Activated gamma-delta T cell treated with Interleukin-2 at 50 U/mL for 16 hours (primary cell): ENCODE data around the gene FMNL1.
"Not testable (repeated sequence)": the region's sequence is repeated elsewhere in the genome, so short reads cannot be mapped to it uniquely, and the experiment has no call there.

Experiments
- DNase-seq: peaks from one replicate; pipeline ENCODE4 v3.0.0-alpha.2; 2020

The FMNL1 gene

GRCh38 chr17:45221081-45222013 lies at the start of gene FMNL1:
Gene FMNL1, plus strand, starts transcription at chr17:45221885. Its CDS starts 240 bp downstream, at chr17:45222125.
- peak; percentile 70 for DNase-seq

GRCh38 chr17:45172232-45172540 lies 49.5 kb upstream of the FMNL1 start:
- DNase-seq = no peak

- peak; percentile 54 for DNase-seq
Observed at GRCh38 chr17:45172541-45173286, 49.0 kb upstream of the FMNL1 start.

DNA sequence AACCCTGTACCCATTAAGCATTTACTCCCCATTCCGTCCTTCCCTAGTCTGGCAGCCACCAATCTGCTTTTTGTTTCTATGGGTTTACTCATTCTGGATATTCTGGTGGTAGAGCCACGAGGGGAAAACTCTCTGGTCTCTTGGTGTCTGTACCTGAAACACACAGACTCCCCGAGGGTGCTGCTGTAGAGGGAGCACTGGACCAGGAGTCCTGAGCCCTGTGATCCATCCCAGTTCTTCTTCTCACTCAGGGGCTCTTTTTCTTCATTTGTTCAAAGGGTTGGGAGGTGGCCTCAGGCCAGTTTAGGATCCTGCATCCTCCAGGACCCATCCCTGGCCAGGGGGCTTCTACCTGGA lies 45.9 kb upstream of the FMNL1 start:
- DNase-seq = no peak

GRCh38 chr17:45177563-45177962 lies 44.1 kb upstream of the FMNL1 start:
- no peak for DNase-seq

- DNase-seq = no peak
Observed at GRCh38 chr17:45184144-45184543, 37.5 kb upstream of the FMNL1 start.

- no peak for DNase-seq
Observed at GRCh38 chr17:45186801-45187354, 34.8 kb upstream of the FMNL1 start.

- no peak for DNase-seq
Observed at GRCh38 chr17:45189009-45189408, 32.7 kb upstream of the FMNL1 start.

DNA sequence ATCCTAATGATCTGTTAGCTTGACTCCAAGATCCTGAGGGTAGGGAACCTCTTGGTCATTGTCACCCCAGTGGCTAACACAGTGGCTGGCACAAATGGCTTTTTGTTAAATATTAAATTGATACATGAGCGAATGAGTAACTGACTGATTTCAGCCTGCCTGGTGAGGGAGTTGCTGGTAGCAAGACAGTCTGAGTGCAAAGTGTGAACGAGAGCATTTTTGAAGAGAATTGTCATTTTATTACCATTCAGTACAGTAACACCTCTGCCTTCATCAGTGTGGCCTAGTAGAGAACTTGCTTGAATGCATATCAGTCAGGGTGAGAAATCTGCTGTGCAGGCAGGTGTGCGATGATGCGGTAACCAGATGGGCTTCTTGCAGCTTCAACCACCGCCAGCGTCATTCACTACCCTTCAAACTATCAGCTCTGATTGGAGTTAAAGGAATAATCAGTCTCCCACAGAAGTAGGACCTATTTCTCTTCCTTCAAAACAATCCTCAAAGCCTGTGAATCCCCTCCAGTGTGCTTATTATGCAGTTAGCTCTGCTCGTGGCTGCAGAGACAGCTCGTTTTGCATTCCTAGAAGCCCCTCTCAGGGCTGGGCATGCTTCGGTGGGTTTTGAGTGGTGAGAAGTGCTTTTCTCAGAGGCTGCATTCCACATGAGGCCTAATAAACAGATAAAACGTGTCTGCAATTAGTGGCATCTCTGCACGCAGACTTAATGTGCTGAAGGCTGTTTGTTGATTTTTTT lies 31.0 kb upstream of the FMNL1 start:
- no peak for DNase-seq

DNA sequence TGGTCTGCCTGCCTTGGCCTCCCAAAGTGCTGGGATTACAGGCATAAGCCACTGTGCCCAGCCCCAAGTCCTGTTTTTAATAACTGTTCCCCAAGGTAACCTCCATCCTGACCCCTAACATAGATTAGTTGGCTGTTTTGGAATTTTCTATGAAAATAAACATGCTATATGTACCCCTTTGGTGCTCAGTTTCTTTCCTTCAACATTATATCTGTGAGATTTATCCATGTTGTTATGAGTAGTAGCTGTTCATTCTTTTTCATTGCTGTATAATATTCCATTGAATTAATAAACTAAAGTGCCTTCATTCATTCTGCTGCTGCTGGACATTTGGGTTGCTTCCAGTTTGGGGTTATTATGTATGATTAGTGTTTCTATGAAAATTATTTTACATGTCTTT lies 26.3 kb upstream of the FMNL1 start:
- no peak for DNase-seq

DNA sequence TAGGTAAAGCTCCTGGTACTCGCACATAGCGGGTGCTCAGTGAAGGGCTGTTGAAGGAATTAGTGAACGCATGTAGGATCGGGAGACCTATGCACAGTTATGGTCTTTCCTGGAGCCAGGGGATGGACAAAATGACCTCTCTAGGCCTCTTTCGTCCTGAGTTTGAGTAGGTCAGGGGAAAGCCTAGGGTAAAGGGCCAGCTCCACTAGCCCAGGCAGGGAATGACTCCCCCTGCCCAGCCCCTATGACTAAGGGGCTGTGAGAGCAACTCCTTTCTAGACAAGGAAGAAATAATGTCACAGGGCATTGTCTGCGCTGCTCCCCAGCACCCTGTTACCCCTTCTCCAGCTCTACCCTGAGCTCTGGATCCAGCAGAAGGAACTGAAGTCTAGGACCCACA lies 24.6 kb upstream of the FMNL1 start:
- no peak for DNase-seq

GRCh38 chr17:45197555-45198334 lies 23.9 kb upstream of the FMNL1 start:
- DNase-seq = peak; percentile 89

DNA sequence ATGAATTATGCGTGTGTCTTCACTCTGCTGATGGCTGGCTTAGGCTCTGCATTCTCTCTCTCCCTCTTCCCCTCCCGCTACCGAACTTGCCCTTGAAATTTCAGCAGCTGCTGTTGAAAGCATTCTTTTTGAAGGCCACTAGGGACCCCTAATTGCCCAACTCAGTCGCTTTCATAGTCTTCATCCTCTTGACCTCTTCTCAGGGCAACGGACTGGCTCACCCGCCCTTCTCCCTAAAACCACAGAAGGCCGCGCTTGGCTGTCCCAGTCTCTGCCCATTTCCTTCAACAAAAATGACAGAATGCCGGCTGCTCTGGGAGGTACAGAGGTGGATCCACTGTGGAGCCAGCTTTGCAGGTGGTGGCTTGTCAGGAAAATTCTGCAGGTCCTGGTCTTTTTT lies 21.0 kb upstream of the FMNL1 start:
- no peak for DNase-seq

DNA sequence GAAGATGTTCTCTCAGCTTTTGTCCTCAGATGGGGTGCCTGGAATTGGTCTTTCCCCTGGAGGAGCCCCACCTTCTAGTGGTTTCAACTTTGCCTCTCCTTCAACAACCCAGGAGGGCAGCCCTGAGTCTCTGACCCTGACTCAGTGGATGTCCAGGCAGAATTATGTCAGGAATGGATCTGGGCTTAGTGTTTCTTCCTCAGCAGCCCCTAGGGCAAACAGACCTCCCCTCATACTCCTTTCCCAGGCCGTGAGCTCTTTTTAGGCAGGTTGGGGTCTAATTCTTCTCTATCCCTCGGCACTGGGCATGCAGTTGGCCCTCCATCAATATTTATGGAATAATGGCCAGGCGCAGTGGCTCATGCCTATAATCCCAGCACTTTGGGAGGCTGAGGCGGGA lies 20.2 kb upstream of the FMNL1 start:
- no peak for DNase-seq

DNA sequence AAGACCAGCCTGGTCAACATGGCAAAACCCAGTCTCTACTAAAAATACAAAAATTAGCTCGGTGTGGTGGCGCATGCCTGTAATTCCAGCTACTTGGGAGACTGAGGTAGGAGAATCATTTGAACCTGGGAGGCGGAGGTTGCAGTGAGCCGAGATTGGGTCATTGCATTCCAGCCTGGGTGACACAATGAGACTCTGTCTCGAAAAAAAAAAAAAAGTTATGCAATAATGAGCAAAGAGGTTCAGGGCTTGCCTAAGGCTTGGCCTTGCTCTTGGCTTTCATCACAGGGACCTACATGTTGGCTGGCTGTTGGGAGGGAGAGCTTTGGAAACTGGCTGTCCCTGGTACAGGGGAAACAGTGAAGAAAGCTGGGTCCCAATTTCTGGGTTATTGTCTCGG lies 19.8 kb upstream of the FMNL1 start:
- DNase-seq = not testable (repeated sequence)

- DNase-seq = peak; percentile 90
Observed at GRCh38 chr17:45218895-45219661, 2.6 kb upstream of the FMNL1 start.

- no peak for DNase-seq
Observed at GRCh38 chr17:45220079-45220478, 1.6 kb upstream of the FMNL1 start.

GRCh38 chr17:45222014-45222288 lies 266 bp downstream of the FMNL1 start:
- DNase-seq = no peak

DNA sequence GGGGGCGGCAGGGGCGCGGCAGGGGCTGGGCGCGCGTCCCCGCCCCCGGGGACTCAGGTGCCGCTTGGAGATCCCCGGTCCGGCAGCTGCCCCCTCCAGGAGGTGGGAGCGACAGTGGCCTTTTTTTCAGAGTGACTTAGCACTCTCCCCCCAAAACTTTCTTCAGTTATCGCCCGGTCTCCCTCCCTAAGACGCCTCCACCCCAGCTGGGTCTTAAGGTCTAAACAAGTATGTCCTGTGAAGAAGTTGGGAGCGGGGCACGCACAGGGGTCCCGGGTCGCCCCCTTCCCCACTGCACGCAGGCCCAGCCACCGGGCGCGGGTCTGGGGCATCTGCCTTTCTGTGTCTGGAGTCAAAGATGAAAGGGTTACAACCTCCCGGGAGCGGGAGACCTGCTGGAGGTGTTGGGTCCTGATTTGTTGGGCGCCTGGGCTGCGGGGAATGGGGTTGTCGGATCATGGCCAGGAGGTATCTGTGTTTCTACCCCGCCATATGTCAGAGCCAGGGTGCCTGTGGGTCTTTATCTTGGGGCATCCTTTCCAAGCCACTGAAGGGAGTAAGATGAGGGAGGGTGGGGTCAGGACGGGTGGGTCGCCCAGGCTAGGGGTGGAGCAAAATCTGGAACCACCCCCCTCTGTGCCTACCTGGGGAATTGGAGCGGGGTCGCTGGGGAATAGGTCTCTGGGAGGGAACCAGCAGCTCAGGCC lies 757 bp downstream of the FMNL1 start:
- DNase-seq = peak; percentile 53

DNA sequence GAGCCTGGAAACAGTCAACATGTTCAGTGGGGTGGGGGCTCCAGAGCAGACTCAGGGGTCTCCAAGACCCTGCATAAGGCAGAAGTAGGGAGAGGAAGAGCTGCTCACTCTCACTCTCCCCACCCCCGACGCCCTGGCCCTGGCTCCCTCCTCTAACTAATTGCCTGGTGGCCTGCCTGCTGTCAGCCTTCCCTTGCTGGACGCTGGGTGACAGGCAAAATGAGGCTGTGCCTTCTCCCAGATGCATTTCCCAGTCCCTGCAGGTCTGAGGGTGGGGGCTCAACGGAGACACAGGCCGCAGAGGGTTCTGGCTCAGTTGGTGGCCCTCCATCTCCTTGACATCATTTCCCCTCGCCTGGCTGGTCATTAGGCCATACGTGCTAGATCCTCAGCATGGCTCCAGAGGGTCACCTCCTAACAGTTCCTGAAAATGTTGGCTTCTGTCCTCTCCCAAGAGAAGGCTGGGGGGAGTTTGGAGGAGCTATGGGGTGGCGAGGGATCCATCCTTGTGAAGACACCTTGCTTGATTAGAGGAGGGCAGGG lies 1.4 kb downstream of the FMNL1 start:
- DNase-seq = no peak
